GM13977 (cell line): ENCODE measurements around the gene OR4M1.
"Not testable (repeated sequence)": the region's sequence is repeated elsewhere in the genome, so short reads cannot be mapped to it uniquely, and the experiment has no call there.

Experiments used
- DNase-seq: peaks from one replicate; pipeline ENCODE4 v3.0.0; 2012; ENCODE audit warnings: low spot score
- in situ Hi-C: fragments of 300-500 bp; cut with MboI; formaldehyde crosslinking; loops from one replicate; pipeline ENCODE4 v1.12.0; 2022; ENCODE audit warnings: low sequenced_read_pairs, low pct_unique_long_range_greater_than_20kb, mixed read lengths, inconsistent platforms; ENCODE audit not compliant: unreplicated experiment
- TF ChIP-seq, protein P1 (sequence below): IDR thresholded peaks from 2 replicates; pipeline ENCODE4 v1.5.1; 2012; ENCODE audit warnings: mild to moderate bottlenecking, control low read depth; ENCODE audit not compliant: insufficient read depth; ENCODE audit errors: extremely low read depth, missing control alignments

The OR4M1 gene, protein sequence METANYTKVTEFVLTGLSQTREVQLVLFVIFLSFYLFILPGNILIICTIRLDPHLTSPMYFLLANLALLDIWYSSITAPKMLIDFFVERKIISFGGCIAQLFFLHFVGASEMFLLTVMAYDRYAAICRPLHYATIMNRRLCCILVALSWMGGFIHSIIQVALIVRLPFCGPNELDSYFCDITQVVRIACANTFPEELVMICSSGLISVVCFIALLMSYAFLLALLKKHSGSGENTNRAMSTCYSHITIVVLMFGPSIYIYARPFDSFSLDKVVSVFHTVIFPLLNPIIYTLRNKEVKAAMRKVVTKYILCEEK

DNA sequence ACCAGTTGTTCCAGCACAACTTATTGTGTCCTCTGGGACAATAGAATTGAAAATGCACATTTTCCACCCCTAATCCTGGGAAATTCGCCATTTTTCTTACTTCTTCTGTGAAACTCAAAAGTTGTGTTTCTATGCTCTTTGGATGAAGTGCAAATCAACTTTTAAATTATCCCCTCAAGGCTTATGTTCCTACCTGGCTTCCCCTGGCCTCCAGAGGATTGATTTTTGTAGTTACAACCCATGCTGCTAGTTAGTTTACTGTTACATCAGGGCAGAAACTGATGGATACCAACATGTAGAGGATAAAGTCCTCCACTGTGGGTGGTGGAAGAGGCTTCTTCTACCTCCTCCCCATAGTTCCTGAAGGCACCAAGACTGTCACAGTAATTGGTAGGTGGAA is at the start of gene OR4M1:
Gene OR4M1 (plus strand): TSS at position 301 of the 400 bp plus-strand sequence. CDS start 6,819 bp downstream, outside the sequence.
- in situ Hi-C loops, DNase-seq: not testable (repeated sequence)

DNA sequence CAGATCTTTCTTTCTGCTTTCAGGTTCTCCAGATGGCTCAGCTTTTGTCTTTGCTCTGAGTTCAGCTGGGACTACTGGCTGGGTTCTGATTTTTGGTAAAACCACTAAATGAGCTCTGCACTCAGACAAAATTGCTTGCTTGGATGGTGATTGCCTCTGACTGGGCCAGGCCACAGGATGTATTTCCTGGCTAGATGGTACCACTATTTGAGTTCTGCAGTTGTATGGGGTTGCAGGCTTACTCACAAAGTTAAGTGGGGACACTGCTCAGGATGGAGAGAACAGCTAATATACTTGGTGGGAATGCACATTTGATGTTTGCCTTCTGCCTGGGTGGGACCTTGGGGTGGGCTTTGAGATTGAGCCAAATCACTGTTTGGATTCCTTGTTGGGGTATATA is 43.9 kb upstream of the OR4M1 start:
- in situ Hi-C loops: no loop called here
- TF ChIP-seq, protein P1, sequence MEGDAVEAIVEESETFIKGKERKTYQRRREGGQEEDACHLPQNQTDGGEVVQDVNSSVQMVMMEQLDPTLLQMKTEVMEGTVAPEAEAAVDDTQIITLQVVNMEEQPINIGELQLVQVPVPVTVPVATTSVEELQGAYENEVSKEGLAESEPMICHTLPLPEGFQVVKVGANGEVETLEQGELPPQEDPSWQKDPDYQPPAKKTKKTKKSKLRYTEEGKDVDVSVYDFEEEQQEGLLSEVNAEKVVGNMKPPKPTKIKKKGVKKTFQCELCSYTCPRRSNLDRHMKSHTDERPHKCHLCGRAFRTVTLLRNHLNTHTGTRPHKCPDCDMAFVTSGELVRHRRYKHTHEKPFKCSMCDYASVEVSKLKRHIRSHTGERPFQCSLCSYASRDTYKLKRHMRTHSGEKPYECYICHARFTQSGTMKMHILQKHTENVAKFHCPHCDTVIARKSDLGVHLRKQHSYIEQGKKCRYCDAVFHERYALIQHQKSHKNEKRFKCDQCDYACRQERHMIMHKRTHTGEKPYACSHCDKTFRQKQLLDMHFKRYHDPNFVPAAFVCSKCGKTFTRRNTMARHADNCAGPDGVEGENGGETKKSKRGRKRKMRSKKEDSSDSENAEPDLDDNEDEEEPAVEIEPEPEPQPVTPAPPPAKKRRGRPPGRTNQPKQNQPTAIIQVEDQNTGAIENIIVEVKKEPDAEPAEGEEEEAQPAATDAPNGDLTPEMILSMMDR: no peak
- no peak for DNase-seq

GRCh38 chr14:19729763-19730162 is 43.5 kb upstream of the OR4M1 start:
- in situ Hi-C loops: no loop called here
- no peak for DNase-seq
- TF ChIP-seq, protein P1: no peak

DNA sequence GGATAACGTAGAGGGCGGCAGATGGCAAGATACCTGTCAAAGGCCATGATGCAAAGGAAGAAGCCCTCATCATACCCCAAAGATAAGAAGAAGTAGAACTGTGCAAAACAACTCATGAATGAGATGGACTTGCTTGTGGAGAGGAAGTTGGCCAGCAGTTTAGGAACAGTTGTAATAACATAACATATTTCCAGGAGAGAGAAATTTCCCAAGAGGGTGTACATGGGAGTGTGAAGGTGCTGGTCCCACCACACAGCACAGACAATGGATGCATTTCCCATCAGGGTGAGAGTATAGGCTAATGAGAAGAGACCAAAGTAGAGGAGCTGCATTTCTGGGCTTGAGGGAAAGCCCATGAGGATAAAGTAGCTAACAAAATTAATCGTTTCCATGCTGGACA is 39.4 kb upstream of the OR4M1 start:
- in situ Hi-C loops, DNase-seq: not testable (repeated sequence)

DNA sequence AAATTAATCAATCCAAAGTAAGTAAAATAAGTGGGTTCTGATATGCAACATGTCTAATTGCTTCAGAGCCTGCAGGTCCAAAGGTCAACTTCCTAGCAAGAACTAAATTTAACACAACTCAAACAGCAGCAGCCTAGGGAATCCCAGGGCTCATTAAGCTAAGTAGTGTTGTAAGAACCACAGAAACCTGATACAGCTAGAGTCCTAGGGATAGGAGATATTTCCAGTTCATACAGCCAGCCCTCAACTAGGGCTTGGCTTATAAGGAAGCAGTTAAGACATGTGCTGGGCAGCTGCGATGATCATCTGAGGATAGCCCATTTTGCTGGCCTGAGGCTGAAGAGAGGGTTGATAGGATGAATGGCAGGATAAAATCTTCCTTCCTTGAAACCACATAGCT is 30.0 kb upstream of the OR4M1 start, which contains the start of gene OR4Q3:
Gene OR4Q3 (plus strand): TSS at position 316 of the 400 bp plus-strand sequence.
- DNase-seq: no peak
- TF ChIP-seq, protein P1: no peak
- in situ Hi-C loops: no loop called here

DNA sequence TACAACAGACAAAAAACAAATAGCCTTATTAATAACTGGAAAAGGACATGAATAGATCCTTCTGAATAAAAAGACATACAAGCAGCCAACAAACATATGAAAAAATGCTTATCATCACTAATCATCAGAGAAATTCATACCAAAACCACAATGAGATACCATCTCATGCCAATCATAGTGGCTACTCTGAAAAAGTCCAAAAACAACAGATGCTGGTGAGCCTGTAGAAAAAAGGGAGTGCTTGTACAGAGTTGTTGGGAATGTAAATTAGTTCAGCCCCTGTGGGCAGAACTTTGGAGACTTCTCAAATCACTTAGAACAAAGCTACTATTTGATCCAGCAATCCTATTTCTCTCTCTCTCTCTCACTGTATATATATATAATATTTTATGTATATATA is 21.0 kb upstream of the OR4M1 start:
- DNase-seq, in situ Hi-C loops: not testable (repeated sequence)

GRCh38 chr14:19754172-19754571 is 19.1 kb upstream of the OR4M1 start:
- no peak for DNase-seq
- in situ Hi-C loops: no loop called here
- TF ChIP-seq, protein P1: no peak

DNA sequence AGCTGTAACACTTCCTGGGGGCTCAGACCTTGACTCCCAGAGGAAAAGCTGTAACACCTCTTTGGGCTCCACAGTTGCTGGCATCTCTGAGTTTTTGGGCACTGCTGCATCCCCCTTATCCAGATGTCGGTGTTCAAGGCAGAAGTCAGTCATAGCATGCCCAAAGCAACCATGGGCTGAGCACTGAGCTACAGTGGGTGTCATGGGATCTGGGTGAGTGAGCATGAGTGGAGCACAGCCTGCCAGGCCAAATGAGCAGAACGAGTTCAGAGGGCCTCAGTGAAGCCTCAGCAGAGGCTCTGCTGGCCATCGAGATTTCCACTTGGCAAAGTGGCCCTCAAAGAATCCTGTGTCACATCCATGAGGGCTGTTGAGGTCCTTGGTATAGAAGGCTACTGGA is 1.8 kb upstream of the OR4M1 start:
- DNase-seq: not testable (repeated sequence)

GRCh38 chr14:19771895-19772430 is 1.3 kb upstream of the OR4M1 start:
- TF ChIP-seq, protein P1: no peak
- no peak for DNase-seq
- in situ Hi-C loops: no loop called here

More for the DNA sequence above, 1.8 kb upstream of the OR4M1 start:
- in situ Hi-C loops: not testable (repeated sequence)

DNA sequence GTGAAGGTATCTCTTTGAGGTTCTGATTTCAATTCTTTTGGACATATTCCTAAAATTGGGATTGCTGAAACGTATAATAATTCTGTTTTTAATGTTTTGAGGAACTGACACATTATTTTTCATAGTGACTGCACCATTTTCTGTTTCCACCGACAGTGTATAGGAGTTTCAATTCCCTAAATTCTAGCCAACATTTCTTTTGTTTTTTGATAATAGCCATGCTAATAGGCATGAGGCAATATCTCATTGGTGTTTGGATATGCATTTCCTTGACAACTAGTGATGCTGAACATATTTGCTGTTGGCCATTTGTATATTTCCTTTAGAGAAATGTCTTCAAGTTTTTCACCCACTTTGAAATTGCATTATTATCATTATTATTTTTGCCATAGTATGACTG is 850 bp upstream of the OR4M1 start:
- DNase-seq: not testable (repeated sequence)

More for the DNA sequence above, 850 bp upstream of the OR4M1 start:
- in situ Hi-C loops: not testable (repeated sequence)
